K562 (cell line): Measurements from ENCODE around the gene APC2. TPM values are rescaled to one million over a fixed set of nuclear protein-coding genes. Genes with fewer than 3 reads are reported as not detected.
A peak's percentile ranks its signal among the peaks of the same experiment; 100 is the strongest.

Source experiments
- ARID2 ChIP-seq: fragments of 450-650 bp; IDR thresholded peaks from 2 replicates; pipeline ENCODE4 v1.6.1; 2017; ENCODE audit warnings: antibody characterized with exemption, mild to moderate bottlenecking
- CEBPB ChIP-seq: fragments of 450-650 bp; IDR thresholded peaks from 2 replicates; pipeline ENCODE4 v1.6.1; 2016; ENCODE audit warnings: missing genetic modification characterization, missing compliant biosample characterization
- CREB1 ChIP-seq, 2 experiments: sonication (generic) in 1 of 2; formaldehyde crosslinking in 1 of 2; IDR thresholded peaks; 2 replicates each; pipeline versions ENCODE4 v1.6.1 to v1.8.0; 2012 to 2022; ENCODE audit warnings: inconsistent platforms in 1 of 2, mild to moderate bottlenecking in 1 of 2, missing genetic modification reagents in 1 of 2, moderate library complexity in 1 of 2
- E4F1 ChIP-seq: fragments of 250-450 bp; sonication (Bioruptor Pico); IDR thresholded peaks from 2 replicates; pipeline ENCODE4 v1.5.0; 2021; ENCODE audit warnings: mild to moderate bottlenecking, borderline replicate concordance
- ETV6 ChIP-seq, 3 experiments: fragments of 150-350 bp in 1 of 3; sonication (generic) in 1 of 3; formaldehyde crosslinking in 1 of 3; IDR thresholded peaks; 2 replicates each; pipeline versions ENCODE4 v1.6.1 to v1.8.0; 2014 to 2022; ENCODE audit warnings: borderline replicate concordance in 2 of 3, low read depth in 2 of 3, antibody characterized with exemption in 1 of 3, low read length in 1 of 3, mild to moderate bottlenecking in 1 of 3, missing genetic modification reagents in 1 of 3
- HMGN3 ChIP-seq: IDR thresholded peaks from 2 replicates; pipeline ENCODE4 v1.6.1; 2011; ENCODE audit warnings: borderline replicate concordance, low read depth, mild to moderate bottlenecking, mixed read lengths, low read length; ENCODE audit not compliant: insufficient read length; ENCODE audit errors: extremely low read depth
- JUND ChIP-seq, 2 experiments: IDR thresholded peaks; 2 replicates in 1 of 2; 3 replicates in 1 of 2; pipeline ENCODE4 v1.6.1; 2011; ENCODE audit warnings: borderline replicate concordance in 2 of 2, low read depth in 2 of 2, low read length in 2 of 2, improper control_type of control experiment in 1 of 2, missing biosample characterization in 1 of 2, missing genetic modification characterization in 1 of 2, missing genetic modification reagents in 1 of 2
- MAFF ChIP-seq: IDR thresholded peaks from 2 replicates; pipeline ENCODE4 v1.6.1; 2012; ENCODE audit warnings: low read length, improper control_type of control experiment
- NEUROD1 ChIP-seq: fragments of 150-350 bp; IDR thresholded peaks from 2 replicates; pipeline ENCODE4 v1.6.1; 2014; ENCODE audit warnings: borderline replicate concordance, low read length, low read depth; ENCODE audit not compliant: partially characterized antibody
- SMARCE1 ChIP-seq: fragments of 450-650 bp; IDR thresholded peaks from 2 replicates; pipeline ENCODE4 v1.7.1; 2016; ENCODE audit warnings: mild to moderate bottlenecking
- SNRNP70 ChIP-seq: fragments of 200-400 bp; formaldehyde crosslinking; optimal IDR thresholded peaks from 2 replicates; pipeline ENCODE3; 2017; ENCODE audit warnings: low read depth, low read length
- TBP ChIP-seq: optimal IDR thresholded peaks from 2 replicates; pipeline ENCODE3; 2011; ENCODE audit warnings: low read depth, low read length, improper control_type of control experiment
- ZNF175 ChIP-seq: fragments of 200-800 bp; sonication (Bioruptor generic); IDR thresholded peaks from 2 replicates; pipeline ENCODE4 v1.6.1; 2016; ENCODE audit warnings: low read depth, mild to moderate bottlenecking, missing genetic modification characterization, missing compliant biosample characterization
- ZNF740 ChIP-seq, 3 experiments: fragments of 200-800 bp in 1 of 3; sonication (Bioruptor generic) in 1 of 3; sonication (generic) in 1 of 3; formaldehyde crosslinking in 1 of 3; IDR thresholded peaks; 2 replicates each; pipeline versions ENCODE4 v1.6.1 to v1.8.0; 2016 to 2022; ENCODE audit warnings: mild to moderate bottlenecking in 2 of 3, missing compliant biosample characterization in 2 of 3, missing genetic modification characterization in 2 of 3, missing genetic modification reagents in 1 of 3
- polyA plus RNA-seq, 8 experiments: library from polyadenylated mRNA; depleted of rRNA in 4 of 8; stranded (reverse) in 5 of 8; unstranded in 3 of 8; fragments of >200 nt; fragmentation: Nextera tagmentation in 2 of 8; fragmentation: Illumina TruSeq in 1 of 8; extraction: Ambion mirVana in 2 of 8; extraction: Trizol in 1 of 8; gene quantifications; 2 replicates each; pipeline versions ENCODE4 v1.2.1 to v1.2.3, GENCODE V29; 2011 to 2014; ENCODE audit warnings: inconsistent platforms in 1 of 8, missing spikeins in 1 of 8
- total RNA-seq, 7 experiments: library from RNA; depleted of rRNA in 6 of 7; stranded (reverse); fragments of >200 nt in 6 of 7; fragmentation: Illumina TruSeq in 2 of 7; extraction: Trizol in 2 of 7; gene quantifications; 2 replicates each; pipeline versions ENCODE4 v1.2.1 to v1.2.3, GENCODE V29; 2011 to 2021; ENCODE audit warnings: low replicate concordance in 1 of 7
- TF ChIP-seq, protein P1 (sequence below): IDR thresholded peaks from 2 replicates; pipeline ENCODE4 v1.6.1; 2016; ENCODE audit warnings: missing genetic modification characterization, missing compliant biosample characterization
- TF ChIP-seq, protein P2 (sequence below), 2 experiments: IDR thresholded peaks; 2 replicates each; pipeline ENCODE4 v1.6.1; 2011; ENCODE audit warnings: borderline replicate concordance in 1 of 2, control low read depth in 1 of 2, low read depth in 1 of 2, low read length in 1 of 2, mild to moderate bottlenecking in 1 of 2, mixed read lengths in 1 of 2, moderate library complexity in 1 of 2; ENCODE audit not compliant: insufficient read depth in 1 of 2, insufficient read length in 1 of 2, poor library complexity in 1 of 2, severe bottlenecking in 1 of 2; ENCODE audit errors: extremely low read depth in 1 of 2

APC2 gene
- total and polyA plus RNA-seq, 9 of the 15 experiments (the other 6 are each of a cell fraction or from before 2014, with no cell fraction given), result 0.01 to 0.40 (median 0.05) TPM; not detected in 3

GRCh38 chr19:1401138-1401888 lies 48.6 kb upstream of the APC2 start, which contains the start of gene GAMT (continued):
- TF ChIP-seq CREB1 (IDR thresholded peaks at IDR 0.05), result no peak
- peak; percentile 12; the same call in 1 of the 2 replicates for TF ChIP-seq CREB1 (CRISPR knock-in tag; IDR thresholded peaks at IDR 0.05)
- TF ChIP-seq TBP, result peak; percentile 28
- TF ChIP-seq CEBPB (tag), result no peak
- TF ChIP-seq, protein P1, sequence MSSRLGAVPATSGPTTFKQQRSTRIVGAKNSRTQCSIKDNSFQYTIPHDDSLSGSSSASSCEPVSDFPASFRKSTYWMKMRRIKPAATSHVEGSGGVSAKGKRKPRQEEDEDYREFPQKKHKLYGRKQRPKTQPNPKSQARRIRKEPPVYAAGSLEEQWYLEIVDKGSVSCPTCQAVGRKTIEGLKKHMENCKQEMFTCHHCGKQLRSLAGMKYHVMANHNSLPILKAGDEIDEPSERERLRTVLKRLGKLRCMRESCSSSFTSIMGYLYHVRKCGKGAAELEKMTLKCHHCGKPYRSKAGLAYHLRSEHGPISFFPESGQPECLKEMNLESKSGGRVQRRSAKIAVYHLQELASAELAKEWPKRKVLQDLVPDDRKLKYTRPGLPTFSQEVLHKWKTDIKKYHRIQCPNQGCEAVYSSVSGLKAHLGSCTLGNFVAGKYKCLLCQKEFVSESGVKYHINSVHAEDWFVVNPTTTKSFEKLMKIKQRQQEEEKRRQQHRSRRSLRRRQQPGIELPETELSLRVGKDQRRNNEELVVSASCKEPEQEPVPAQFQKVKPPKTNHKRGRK (tag), result no peak
- no peak for TF ChIP-seq SMARCE1
- TF ChIP-seq NEUROD1, result no peak
- no peak for TF ChIP-seq ETV6 (IDR thresholded peaks at IDR 0.05; ENCODE audit: borderline replicate concordance in 1 of 2, low read depth in 2 of 2, low read length in 1 of 2)
- TF ChIP-seq ETV6 (CRISPR knock-in tag; IDR thresholded peaks at IDR 0.05; ENCODE audit: borderline replicate concordance), result no peak
- TF ChIP-seq ZNF175 (CRISPR knock-in tag), result no peak
- no peak for TF ChIP-seq JUND (IDR thresholded peaks at IDR 0.05; ENCODE audit: borderline replicate concordance, low read depth, low read length)
- TF ChIP-seq JUND (tag; IDR thresholded peaks at IDR 0.05; ENCODE audit: borderline replicate concordance, low read depth, low read length), result no peak
- no peak for TF ChIP-seq ARID2
- TF ChIP-seq MAFF, result no peak
- no peak for TF ChIP-seq SNRNP70
- 0 out of 2 replicates have a peak, but pooled peaks have one; percentile 14 for TF ChIP-seq ZNF740 (CRISPR knock-in tag; IDR thresholded peaks at IDR 0.05)
- no peak for TF ChIP-seq ZNF740 (tag; IDR thresholded peaks at IDR 0.05)
- TF ChIP-seq E4F1 (CRISPR knock-in tag), result no peak
- TF ChIP-seq, protein P2, sequence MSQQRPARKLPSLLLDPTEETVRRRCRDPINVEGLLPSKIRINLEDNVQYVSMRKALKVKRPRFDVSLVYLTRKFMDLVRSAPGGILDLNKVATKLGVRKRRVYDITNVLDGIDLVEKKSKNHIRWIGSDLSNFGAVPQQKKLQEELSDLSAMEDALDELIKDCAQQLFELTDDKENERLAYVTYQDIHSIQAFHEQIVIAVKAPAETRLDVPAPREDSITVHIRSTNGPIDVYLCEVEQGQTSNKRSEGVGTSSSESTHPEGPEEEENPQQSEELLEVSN (IDR thresholded peaks at IDR 0.05; ENCODE audit: borderline replicate concordance in 1 of 2, extremely low read depth in 1 of 2, insufficient read depth in 1 of 2, insufficient read length in 1 of 2, low read depth in 1 of 2, low read length in 1 of 2, poor library complexity in 1 of 2, severe bottlenecking in 1 of 2), result peak; percentile 52 to 60
- TF ChIP-seq HMGN3, result no peak
